NCI-H2227 (cell line): ENCODE measurements around the gene DNAJC5G.
A peak's percentile ranks its signal among the peaks of the same experiment; 100 is the strongest.
"Not testable (repeated sequence)": the region's sequence is repeated elsewhere in the genome, so short reads cannot be mapped to it uniquely, and the experiment has no call there.

Experiments
- DNase-seq: peaks from one replicate; lab custom pipeline; 2025; ENCODE audit not compliant: unreplicated experiment; lab: John Stamatoyannopoulos, UW

Gene DNAJC5G

DNA sequence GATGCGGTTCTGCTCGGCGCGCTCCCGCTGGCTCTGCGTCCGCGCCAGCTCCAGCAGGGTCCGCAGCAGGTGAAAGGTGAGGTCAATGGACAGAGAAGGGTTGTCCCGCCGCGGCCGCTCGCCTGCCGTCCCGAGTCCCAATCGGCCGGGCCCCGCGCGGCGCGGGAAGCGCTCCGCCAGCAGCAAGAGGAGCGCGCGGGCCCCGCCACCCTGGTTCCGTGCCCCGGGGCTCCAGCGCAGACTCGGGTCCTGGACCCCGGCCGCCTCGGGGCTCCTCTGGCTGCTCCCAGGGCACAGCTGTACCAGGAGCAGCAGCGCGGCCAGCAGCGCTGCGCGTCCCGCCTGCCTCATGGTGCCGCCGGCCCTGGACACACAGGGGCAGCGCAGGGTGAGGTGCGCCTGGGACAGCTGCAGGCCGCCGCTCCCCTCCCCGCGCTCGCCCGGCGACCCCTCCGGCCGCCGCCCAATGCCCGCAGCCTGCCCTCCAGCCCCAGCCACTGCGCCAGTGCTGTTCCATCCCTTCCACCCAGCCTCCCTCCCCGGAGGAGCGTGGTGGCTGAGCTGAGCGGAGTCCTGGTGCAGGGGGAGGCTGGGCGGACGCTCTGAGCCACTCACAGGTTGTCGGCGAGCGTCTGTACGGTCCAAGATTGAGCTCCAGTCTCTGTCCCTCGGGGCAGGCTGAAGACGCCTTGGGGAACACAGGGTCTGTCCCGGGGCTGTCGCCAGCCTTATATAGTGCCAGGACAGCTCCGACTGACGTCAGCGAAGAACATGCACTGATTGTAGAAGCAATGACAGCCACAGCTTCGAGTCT, 32.5 kb downstream of the DNAJC5G start:
- peak; percentile 46 for DNase-seq

DNA sequence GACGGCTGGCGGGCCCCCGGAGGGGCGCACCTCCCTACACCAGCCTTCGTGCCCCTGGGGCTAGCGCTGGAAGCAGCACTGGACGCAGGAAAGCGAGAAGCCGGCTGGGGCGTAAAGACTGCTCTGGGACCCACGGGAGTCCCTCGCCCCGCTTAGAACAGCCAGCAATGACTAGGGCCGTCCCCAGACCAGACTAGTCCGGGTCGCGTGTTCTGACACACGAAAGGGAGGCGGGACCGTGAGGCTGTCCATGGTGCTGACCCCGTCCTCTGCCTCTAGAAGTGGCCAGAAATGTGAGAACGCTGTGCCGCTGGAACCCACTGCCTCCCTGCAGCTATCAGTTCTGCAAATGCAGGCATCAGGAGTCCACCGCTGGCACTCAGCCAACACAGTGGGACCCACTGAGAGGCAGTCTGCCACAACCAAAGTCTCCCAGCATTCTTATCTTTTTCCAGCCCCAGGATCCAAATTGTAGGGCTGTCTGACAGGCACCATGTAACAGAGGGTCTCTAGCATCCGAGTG, 33.2 kb downstream of the DNAJC5G start, which contains the start of gene UCN:
Gene UCN (minus strand): TSS at position 87 of the 523 bp plus-strand sequence. CDS start 550 bp downstream, outside the sequence.
- DNase-seq, result peak; percentile 67

DNA sequence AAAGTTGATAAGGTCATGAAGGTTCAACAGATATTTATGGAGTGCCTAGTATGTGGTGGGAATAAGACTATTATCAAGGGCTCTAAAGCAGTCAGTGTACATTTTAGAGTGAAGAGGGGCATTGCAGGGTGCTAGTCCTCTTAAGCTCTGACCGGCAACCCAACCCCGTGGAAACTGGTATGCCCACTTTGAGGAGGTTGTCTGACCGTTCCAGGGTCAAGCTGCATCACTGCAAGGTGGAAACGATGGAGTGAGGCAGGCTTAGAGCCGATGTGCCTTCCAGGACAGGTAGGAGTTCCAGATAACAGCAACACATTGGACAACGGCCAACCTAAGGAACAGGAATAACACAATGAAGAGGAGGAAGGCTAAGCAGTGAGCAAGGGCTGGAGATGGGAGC, 34.4 kb downstream of the DNAJC5G start:
- DNase-seq, result no peak

DNA sequence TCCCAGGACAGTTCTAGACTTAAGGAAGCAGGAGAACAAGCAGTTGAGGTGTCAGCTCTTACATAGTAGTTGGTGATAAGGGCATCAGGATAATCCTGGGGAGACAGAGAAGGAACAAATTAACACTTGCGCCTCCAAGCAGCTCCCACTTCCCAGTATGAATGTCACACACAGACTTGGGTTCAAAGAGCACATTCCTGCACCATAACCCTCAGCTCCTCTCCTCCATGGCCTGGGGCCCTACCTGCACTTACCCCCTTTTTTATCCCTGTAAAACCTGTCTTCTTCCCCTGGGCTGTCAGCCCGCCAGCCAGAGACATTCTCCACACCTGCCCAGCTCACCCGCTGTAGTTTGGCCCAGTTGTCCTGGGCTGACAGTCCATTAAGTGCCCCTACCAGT, 36.9 kb downstream of the DNAJC5G start:
- DNase-seq, result no peak

DNA sequence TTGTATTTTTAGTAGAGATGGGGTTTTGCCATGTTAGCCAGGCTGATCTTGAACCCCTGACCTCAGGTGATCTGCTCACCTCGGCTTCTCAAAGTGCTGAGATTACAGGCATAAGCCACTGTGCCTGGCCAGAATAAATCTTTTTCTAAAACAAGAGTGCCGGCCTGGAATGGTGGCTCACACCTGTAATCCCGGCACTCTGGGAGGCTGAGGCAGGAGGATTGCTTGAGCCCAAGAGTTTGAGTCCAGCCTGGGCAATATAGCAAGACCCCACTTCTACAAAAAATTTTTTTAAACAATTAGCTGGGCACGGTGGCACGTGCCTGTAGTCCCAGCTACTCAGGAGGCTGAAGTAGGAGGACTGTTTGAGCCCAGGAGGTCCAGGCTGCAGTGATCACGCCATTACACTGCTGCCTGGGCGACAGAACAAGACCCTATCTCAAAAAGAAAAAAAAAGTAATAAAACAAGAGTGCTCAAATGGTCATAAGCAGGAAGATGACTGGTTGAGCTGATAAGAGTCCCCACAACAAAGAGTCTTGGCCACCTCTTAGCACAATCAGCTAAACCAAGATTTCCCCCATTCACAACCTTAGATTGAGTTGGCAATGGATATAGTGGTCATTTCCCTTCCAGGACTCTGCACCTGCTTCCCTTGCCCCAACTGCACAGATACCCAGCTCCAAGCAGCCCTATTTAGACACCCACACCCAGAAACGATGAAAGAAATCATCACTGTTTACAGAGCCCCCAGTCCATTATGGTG, 38.8 kb downstream of the DNAJC5G start:
- no peak for DNase-seq

DNA sequence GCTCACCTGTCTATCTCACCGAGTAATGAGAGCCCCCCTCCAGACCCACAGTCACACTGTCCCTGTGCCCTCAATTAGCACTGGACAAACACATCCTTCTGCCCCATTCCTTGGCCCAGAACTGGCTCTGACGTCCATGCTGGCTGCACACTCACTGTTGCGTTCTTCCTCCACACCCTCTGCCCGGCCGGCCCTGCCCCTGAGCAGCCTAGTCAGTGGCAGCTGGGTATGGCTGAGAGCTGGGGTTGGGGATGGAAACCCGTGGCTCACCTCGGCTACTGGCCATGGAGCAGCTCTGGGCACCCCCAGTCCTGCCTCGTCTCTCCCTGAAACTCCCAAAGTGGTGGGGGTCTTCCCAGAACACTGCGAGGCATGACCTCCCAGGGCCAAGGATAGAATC, 39.5 kb downstream of the DNAJC5G start:
- DNase-seq, result no peak

DNA sequence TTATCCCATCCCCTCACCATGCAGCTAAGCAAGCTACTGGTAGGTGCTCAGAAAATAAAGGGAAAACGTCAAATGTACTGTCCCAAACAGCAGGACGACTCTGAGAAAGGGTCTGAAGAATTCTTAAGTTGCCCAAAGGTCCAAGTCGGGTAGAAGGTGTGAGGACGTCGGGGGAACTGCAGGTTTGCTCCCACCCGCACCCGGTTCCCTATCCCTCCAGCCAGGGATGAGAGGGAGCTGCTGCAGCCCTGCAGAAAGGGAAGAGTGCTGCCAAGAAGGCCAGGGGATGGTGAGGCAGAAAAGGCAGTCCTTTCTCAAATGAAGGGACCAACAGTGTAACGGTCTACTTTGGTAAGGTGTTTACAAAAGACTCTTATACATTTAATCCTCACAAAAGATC, 39.9 kb downstream of the DNAJC5G start:
- no peak for DNase-seq

DNA sequence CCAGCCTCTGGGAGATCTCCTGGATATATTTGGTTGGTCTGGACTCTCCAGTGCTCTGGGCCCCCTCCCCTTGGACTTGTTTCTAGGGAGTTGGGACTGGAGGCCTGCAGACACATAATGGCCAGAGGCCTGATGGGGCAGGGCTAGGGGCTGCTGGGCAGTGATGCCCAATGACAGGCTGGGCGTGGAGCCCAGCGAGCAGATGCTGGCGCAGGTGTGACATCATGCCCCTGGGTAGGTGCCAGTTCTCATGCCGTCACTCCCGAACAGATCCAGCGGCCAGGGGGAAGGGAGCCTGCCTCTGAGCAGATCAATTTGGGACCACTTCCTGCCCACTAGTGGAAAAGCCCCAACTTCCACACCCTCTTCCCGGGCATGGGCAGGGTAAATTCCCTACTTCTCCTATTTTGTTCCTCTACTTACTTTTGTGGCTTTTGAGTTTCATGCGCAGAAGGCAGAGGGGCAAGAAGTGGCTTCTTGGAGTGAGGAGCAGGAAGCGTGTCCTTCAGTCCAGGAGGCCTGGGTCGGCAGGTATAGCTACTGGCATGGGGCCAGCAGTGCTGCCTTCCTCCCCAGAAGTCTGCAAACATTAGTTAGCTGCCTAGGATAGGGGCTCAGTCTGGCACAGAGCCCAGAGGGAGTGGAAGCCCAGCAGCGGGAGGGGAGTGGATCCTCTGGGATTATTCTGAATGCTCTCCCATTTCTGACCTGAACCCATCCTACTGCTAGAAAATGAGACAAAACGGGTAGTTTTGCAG, 41.6 kb downstream of the DNAJC5G start:
- peak; percentile 32 for DNase-seq

DNA sequence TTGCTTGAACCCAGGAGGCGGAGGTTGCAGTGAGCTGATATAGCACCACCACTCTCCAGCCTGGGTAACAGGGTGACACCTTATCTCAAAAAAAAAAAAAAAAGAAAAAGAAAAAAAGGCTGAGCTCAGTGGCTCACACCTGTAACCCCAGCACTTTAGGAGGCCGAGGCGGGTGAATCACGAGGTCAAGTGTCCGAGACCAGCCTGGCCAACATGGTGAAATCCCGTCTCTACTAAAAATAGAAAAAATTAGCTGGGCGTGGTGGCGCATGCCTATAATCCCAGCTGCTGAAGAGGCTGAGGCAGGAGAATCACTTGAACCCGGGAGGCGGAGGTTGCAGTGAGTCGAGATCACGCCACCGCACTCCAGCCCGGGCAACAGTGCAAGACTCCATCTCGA, 44.6 kb downstream of the DNAJC5G start:
- not testable (repeated sequence) for DNase-seq

DNA sequence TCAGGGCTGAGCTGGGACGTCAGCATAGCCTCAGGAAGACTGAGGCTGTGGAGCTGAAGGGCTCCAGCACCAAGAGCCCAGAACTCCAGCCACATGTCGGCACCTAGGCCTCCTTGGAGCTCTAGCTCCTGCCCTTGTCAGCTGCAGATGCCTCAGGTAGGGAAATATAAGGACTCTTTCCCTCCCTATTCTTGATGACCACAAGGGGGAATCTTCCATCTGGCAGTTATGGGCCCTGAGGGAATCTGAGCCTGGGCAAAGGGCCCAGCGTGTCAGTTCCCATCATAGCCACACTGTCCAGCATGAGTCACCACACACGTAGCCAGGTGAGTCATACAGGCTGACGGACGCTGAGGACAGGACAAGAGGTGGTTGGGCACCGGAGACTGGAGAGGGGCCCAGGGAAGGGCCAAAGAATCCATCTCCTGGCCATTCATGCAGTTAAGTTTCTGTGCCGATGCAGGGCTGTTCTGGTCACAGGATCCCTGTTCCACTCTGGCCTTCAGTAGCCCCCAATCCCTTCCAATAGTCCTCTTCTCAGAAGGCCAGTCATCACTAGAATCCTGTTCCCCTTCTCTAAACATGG, 45.8 kb downstream of the DNAJC5G start:
- peak; percentile 35 for DNase-seq

DNA sequence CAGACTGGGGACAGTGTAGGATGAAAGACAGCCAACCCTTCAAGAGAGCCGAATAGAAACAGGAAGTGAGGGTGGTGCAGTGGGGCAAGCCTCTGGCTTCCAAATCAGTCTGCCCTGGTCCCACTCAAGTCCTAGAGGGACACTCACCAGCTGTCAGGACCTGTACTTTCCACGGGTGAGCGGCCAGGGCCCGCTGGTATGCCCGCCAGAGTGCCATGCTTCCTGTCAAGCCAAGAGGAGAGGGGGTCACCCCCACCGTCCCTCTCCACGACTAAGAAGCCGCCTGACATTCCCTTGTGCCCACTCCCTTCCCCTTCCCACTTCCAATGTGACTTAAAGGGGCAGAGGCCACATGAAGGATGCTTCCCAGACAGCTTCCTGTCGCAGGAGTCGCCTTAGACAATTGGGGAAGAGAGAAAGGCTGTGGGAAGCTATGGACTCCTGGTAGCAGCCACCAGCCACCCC, 47.1 kb downstream of the DNAJC5G start:
- DNase-seq, result no peak

DNA sequence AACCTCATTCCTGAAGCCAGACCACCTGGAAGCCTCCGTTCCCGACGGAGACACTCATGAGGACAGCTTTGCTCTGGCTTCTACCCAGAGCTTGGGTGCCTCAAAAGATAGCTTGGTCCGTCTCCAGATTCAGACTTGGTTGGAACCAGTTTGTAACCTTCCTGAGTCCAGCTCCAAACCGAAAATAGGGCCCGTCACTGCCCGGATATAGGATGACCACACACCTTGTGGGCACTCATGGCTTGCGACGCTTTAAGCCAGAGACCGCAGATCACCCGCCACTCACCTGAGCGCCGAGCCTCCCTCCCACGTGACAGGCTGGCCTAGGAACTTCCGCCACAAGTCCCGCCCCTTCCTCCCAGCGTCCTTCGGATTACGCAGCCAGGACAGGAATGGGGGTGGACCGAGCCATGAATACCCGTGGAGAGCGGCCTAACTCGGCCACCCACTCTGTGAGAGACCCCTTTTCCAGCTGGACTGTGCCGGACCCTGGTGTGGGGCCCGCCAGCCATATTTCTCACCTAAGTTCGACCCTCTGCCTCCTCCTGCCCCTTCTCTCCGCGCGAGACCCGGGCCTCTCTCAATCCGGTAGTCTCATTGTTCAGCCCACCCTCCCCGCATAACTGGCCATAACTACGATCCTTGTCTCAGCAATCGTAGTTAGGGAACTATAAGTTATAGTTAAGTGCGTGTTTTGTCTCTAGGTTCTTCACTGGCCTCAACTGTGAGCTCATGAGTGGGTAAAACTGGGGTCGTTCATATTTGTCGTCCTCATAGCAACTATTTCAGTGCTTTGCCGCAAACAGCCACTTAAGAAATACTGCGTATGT, 47.7 kb downstream of the DNAJC5G start, which contains the start of gene MPV17:
Gene MPV17 (minus strand): TSS at position 332 of the 830 bp plus-strand sequence. CDS start 580 bp downstream, outside the sequence.
- peak; percentile 94 for DNase-seq

DNA sequence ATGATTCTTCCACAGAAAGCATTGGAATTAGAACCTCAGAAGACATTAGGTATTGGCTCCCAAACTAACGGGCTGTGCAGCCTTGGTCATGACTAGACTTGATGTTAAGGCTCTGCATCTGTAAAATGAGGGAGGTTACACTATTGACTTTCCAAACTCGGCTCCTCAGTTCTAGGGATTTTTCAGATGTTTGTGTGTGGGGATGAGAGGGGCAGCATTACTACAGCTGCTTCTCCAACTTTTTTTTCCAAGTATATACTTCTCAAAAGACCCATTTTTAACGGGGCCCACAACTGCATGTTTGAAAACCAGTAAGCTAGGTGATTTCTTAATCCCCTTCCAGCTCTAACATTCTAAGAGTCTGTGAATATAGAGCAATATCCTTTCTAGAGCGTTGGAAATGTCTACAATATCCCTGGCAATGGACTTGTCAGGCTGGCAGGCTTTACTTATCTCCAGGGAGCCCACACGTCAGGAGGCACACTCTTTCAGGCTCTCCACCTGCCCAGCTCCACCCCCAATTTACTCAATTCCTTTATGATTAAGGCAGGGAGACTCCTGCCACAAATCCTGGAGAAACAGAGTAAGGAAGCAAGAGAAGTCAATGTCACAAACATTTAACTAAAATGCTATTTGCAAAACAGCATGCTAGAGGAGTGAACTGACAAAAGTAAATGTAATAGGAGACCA, 48.5 kb downstream of the DNAJC5G start:
- DNase-seq, result peak; percentile 23

DNA sequence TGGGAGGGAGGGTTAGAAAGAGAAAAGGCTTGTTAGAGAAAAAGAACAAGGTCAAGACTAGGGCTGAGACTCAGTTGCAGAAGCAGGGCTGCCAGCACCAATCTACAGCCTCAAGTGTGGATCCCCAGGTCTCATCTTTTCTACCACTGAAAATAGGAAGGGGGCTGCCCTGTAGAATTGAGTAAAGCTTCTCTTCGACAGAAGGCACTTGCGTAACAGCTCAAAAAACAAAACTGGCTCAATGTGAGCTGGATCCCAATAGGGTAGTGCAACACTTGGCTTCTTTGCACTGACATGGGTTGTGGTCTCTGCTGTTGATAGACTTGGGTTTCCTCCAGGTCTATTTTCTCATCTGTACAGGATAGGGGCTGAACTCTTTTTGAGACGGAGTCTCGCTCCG, 49.5 kb downstream of the DNAJC5G start:
- DNase-seq, result no peak
